HG02798 (cell line): ENCODE measurements around the gene CDH12.
"Not testable (repeated sequence)": the region's sequence is repeated elsewhere in the genome, so short reads cannot be mapped to it uniquely, and the experiment has no call there.

Source experiments
- ATAC-seq: cut with Tn5 transposase; IDR thresholded peaks from one replicate; pipeline ENCODE4 v1.9.1; 2021; ENCODE audit warnings: mild to moderate bottlenecking; ENCODE audit not compliant: unreplicated experiment, poor library complexity

Gene CDH12

GRCh38 chr5:22591461-22591860, 261.7 kb downstream of the CDH12 start:
- no peak for ATAC-seq

GRCh38 chr5:22590677-22591268, 262.4 kb downstream of the CDH12 start:
- ATAC-seq, result no peak

- no peak for ATAC-seq
Observed at GRCh38 chr5:22577711-22578110, 275.4 kb downstream of the CDH12 start.

GRCh38 chr5:22577006-22577405, 276.1 kb downstream of the CDH12 start:
- no peak for ATAC-seq

- ATAC-seq, result no peak
Observed at GRCh38 chr5:22572941-22573340, 280.2 kb downstream of the CDH12 start.

GRCh38 chr5:22567983-22568382, 285.2 kb downstream of the CDH12 start:
- no peak for ATAC-seq

DNA sequence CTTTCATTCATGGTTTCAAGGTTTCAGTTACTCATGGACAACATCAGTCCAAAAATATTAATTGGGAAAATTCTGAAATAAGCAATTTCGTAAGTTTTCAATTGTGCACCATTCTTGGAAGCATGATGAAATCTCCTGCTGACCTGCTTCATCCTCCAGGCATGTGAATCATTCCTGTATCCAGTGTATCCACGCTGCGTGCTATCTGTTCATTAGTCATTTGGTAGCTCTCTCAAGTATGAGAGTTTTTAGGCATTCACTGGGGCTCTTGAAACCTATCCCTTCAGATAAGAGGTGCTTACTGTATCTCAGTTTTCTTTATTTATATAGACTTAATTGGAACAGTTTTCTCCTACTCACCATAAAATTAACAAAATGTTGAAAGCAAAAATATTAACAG, 293.0 kb downstream of the CDH12 start:
- no peak for ATAC-seq

DNA sequence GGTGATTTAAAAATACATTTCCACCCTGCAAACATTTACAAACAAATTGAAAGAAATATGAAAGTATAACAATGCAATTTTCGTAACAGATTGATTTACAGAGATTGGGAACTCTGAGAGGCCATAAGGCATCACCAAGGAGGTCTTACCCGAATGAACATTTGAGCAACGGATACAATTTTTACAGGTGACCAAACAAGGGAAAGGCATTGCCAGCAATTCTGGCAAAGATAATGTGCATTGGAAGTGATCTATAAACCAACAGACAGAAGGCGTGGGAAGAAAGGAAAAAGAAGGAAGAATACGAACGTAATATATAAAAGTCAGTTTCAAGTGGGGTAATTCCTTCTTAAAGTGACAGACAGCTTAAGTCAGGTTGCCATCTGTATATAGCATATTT, 295.9 kb downstream of the CDH12 start:
- ATAC-seq, result no peak

DNA sequence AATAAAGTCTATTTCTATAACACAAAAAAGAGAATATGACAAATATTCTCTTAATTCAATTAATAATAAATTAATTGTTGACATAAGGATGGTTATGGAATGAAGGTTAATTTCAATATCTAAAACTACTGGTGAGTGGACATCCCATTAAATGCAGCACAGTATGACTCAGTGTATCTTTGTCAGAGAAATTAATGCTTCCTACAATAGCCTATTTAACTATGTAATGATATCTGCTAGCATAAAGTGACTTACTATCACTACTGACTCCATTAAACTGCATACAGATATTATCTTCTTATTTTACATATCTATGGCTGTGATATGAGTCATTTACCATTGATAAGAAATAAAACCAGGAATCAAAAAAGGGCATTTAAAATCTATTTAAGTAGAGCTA, 298.7 kb downstream of the CDH12 start:
- ATAC-seq, result no peak

- no peak for ATAC-seq
Observed at GRCh38 chr5:22549876-22550671, 303.1 kb downstream of the CDH12 start.

- no peak for ATAC-seq
Observed at GRCh38 chr5:22542340-22542739, 310.8 kb downstream of the CDH12 start.

GRCh38 chr5:22541037-22541436, 312.1 kb downstream of the CDH12 start:
- no peak for ATAC-seq

GRCh38 chr5:22539762-22540161, 313.4 kb downstream of the CDH12 start:
- no peak for ATAC-seq

- no peak for ATAC-seq
Observed at GRCh38 chr5:22531986-22532385, 321.2 kb downstream of the CDH12 start.

- no peak for ATAC-seq
Observed at GRCh38 chr5:22521521-22521920, 331.6 kb downstream of the CDH12 start.

DNA sequence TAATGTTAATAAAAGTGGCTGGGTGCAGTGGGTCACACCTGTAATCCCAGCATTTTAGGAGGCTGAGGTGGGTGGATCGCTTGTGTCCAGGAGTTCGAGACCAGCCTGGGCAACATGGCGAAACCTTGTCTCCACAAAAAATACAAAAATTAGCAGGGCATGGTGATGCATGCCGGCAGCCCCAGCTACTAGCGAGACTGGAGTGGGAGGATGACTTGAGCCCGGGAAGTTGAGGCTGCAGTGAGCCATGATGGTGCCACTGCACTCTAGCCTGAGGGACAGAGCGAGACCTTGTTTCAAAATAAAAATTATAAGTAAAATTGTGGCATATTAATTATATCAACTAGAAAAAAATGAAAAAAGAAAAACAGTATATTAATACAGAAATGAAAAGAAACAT, 336.6 kb downstream of the CDH12 start:
- ATAC-seq, result not testable (repeated sequence)

DNA sequence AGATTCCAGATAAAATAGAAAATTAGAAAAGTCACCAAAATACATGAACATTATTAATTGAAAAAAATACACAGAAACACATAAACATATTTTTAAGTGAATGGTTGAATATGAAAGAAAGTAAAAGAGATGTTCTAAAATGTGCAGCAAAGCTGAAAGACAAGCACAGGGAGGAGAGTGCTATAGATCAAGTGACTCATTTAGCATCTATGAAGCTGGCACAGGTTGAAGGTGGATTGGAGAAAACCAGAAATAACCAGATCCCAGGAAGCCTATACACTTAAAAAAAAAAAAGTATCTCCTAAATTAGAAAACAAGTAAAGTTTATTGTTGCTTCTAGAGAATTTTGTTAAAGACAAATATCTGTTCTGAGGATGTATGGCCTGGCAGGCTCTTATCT, 338.9 kb downstream of the CDH12 start:
- no peak for ATAC-seq

DNA sequence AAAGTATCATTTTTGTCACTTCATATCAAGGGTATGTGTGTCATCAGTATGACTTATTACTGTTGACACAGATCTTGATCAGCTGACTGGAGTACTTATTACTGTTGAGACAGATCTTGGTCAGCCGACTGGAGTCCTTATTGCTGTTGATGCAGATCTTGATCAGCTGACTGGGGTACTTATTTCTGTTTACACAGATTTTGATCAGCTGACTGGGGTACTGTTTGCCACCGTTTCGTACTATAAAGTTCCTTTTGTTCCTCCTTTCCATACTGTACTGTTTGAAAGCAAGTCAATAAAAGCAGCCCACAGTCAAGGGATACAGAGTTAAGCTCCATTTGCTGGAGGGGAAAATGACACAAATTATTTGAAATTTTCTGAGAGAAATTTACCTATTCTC, 347.3 kb downstream of the CDH12 start:
- no peak for ATAC-seq

GRCh38 chr5:22504411-22504810, 348.7 kb downstream of the CDH12 start:
- no peak for ATAC-seq

GRCh38 chr5:22500556-22500955, 352.6 kb downstream of the CDH12 start:
- no peak for ATAC-seq

GRCh38 chr5:22496666-22497065, 356.5 kb downstream of the CDH12 start:
- ATAC-seq, result no peak
